Body of pancreas (tissue), 4 donors: ENCODE results near the gene IRF7.

Experiments used
- CTCF ChIP-seq, 7 experiments: fragments of 450-650 bp in 4 of 7; fragments of 200-600 bp in 3 of 7; sonication (generic) in 3 of 7; IDR thresholded peaks; one replicate each; pipeline ENCODE4 v1.5.1; 2016 to 2019; ENCODE audit warnings: antibody characterized with exemption in 7 of 7
- POLR2A ChIP-seq, 3 donors: fragments of 450-650 bp; IDR thresholded peaks; one replicate each; pipeline ENCODE4 v1.6.1; 2016; ENCODE audit warnings: antibody characterized with exemption in 3 of 3, mild to moderate bottlenecking in 2 of 3

GRCh38 chr11:618856-619627 is 3.3 kb upstream of the IRF7 start:
- TF ChIP-seq CTCF (IDR thresholded peaks at IDR 0.05) (no peak), POLR2A (IDR thresholded peaks at IDR 0.05) (no peak)
